ENCODE results near the gene UGT1A4. TPM values are rescaled to one million over a fixed set of nuclear protein-coding genes. Genes with fewer than 3 reads are reported as not detected.

The UGT1A4 gene
- polyA plus RNA-seq, 3 donors = not detected

GRCh38 chr2:233688341-233688740 is 30.2 kb upstream of the UGT1A4 start:
- TF ChIP-seq CTCF (IDR thresholded peaks at IDR 0.05) = no peak
- Mint-ChIP-seq H3K4me3 (no peak overlapping the region), H3K27me3 (ENCODE audit: low read depth in 3 of 3) (peaks cover 0 to 2% (median 0%) of the 10 kb centered on the region in 3 donors), H3K27ac (no peak overlapping the region), H3K36me3 (no peaks in the 10 kb centered on the region), H3K9me3 (peaks cover 0 to 5% (median 0%) of the 10 kb centered on the region in 7 donors), H3K4me1 (no peaks in the 10 kb centered on the region)
- DNase-seq = no peak
- intact Hi-C loops (cut with micrococcal nuclease) = no loop called here
- Histone ChIP-seq H4K20me1 (ENCODE audit: insufficient read depth, low read length) (no peaks in the 10 kb centered on the region), H3K79me2 (ENCODE audit: insufficient read depth, low read length) (no peaks in the 10 kb centered on the region), H3K27ac (ENCODE audit: low read depth in 1 of 2, low read length in 2 of 2) (no peak overlapping the region), H3K36me3 (replicated peaks in 1 of 2; ENCODE audit: control insufficient read depth in 1 of 2, insufficient read depth in 2 of 2, low read length in 2 of 2) (no peaks in the 10 kb centered on the region), H2AFZ (ENCODE audit: insufficient read depth, low read depth, low read length, poor library complexity, severe bottlenecking) (no peak overlapping the region), H3K4me3 (replicated peaks in 1 of 3; ENCODE audit: low read depth in 2 of 3, low read length in 3 of 3) (no peak overlapping the region), H3K27me3 (ENCODE audit: control insufficient read depth in 2 of 2, insufficient read depth in 2 of 2, low read length in 2 of 2) (no peaks in the 10 kb centered on the region), H3K9ac (ENCODE audit: insufficient read depth, low read length, poor library complexity, severe bottlenecking) (no peak overlapping the region), H3K9me3 (replicated peaks in 1 of 2; ENCODE audit: control insufficient read depth in 1 of 2, insufficient read depth in 1 of 2, low read length in 2 of 2) (no peaks in the 10 kb centered on the region), H3K4me1 (ENCODE audit: control insufficient read depth in 1 of 2, insufficient read depth in 2 of 2, low read length in 2 of 2) (no peaks in the 10 kb centered on the region), H3K4me2 (replicated peaks; ENCODE audit: extremely low read depth, low read length, poor library complexity, severe bottlenecking) (no peak overlapping the region)
- WGBS (ENCODE audit: insufficient coverage) = 80% methylated on average over 1 of the region's 5 CpGs

GRCh38 chr2:233689031-233689430 is 29.5 kb upstream of the UGT1A4 start:
- H3K79me2 ChIP-seq (ENCODE audit: insufficient read depth, low read length) = no peaks in the 10 kb centered on the region
- H3K4me1 ChIP-seq (ENCODE audit: control insufficient read depth in 1 of 2, insufficient read depth in 2 of 2, low read length in 2 of 2) = no peaks in the 10 kb centered on the region
- H3K27me3 ChIP-seq (ENCODE audit: control insufficient read depth in 2 of 2, insufficient read depth in 2 of 2, low read length in 2 of 2) = no peaks in the 10 kb centered on the region
- no peaks in the 10 kb centered on the region for H4K20me1 ChIP-seq (ENCODE audit: insufficient read depth, low read length)
- no peak overlapping the region for H3K4me3 ChIP-seq (replicated peaks in 1 of 3; ENCODE audit: low read depth in 2 of 3, low read length in 3 of 3)
- no peak overlapping the region for H2AFZ ChIP-seq (ENCODE audit: insufficient read depth, low read depth, low read length, poor library complexity, severe bottlenecking)
- H3K36me3 ChIP-seq (replicated peaks in 1 of 2; ENCODE audit: control insufficient read depth in 1 of 2, insufficient read depth in 2 of 2, low read length in 2 of 2) = no peaks in the 10 kb centered on the region
- Mint-ChIP-seq H3K36me3 (no peaks in the 10 kb centered on the region), H3K27me3 (ENCODE audit: low read depth in 3 of 3) (peaks cover 0 to 2% (median 0%) of the 10 kb centered on the region in 3 donors), H3K4me3 (no peak overlapping the region), H3K27ac (peak overlapping the region in 1 of 7 donors; percentile 54), H3K9me3 (peaks cover 0 to 6% (median 0%) of the 10 kb centered on the region in 7 donors), H3K4me1 (no peaks in the 10 kb centered on the region)
- no peaks in the 10 kb centered on the region for H3K9me3 ChIP-seq (replicated peaks in 1 of 2; ENCODE audit: control insufficient read depth in 1 of 2, insufficient read depth in 1 of 2, low read length in 2 of 2)
- H3K27ac ChIP-seq (ENCODE audit: low read depth in 1 of 2, low read length in 2 of 2) = no peak overlapping the region
- no peak for DNase-seq
- no peak overlapping the region for H3K4me2 ChIP-seq (replicated peaks; ENCODE audit: extremely low read depth, low read length, poor library complexity, severe bottlenecking)
- no peak overlapping the region for H3K9ac ChIP-seq (ENCODE audit: insufficient read depth, low read length, poor library complexity, severe bottlenecking)
- TF ChIP-seq CTCF (IDR thresholded peaks at IDR 0.05) = no peak
- intact Hi-C loops (cut with micrococcal nuclease) = no loop called here

All from CD14-positive monocyte (primary cell).